Retinal pigment epithelial cell (primary cell): ENCODE measurements around the gene MBD5.

Experiments
- DNase-seq: peaks from one replicate; pipeline ENCODE4 v3.0.0-alpha.2; 2010; ENCODE audit warnings: low read depth
- H3K4me3 ChIP-seq: 2 replicates; pipeline ENCODE4 v1.5.1; 2011; ENCODE audit warnings: mild to moderate bottlenecking, low read length, control low read depth, moderate library complexity
- CTCF ChIP-seq: conservative IDR thresholded peaks from 2 replicates; pipeline ENCODE4 v1.5.1; 2011; ENCODE audit warnings: low read depth, low read length, control low read depth, inconsistent platforms

The MBD5 gene

GRCh38 chr2:148044322-148044721 lies 23.4 kb downstream of the MBD5 start:
- TF ChIP-seq CTCF: no peak
- H3K4me3 ChIP-seq: no peak overlapping the region
- no peak for DNase-seq

GRCh38 chr2:148046802-148047201 lies 25.9 kb downstream of the MBD5 start:
- DNase-seq: no peak
- no peak for TF ChIP-seq CTCF
- H3K4me3 ChIP-seq: no peak overlapping the region

GRCh38 chr2:148048475-148049221 lies 27.8 kb downstream of the MBD5 start:
- H3K4me3 ChIP-seq: no peak overlapping the region
- TF ChIP-seq CTCF: no peak
- no peak for DNase-seq

- no peak for TF ChIP-seq CTCF
- H3K4me3 ChIP-seq: no peak overlapping the region
- no peak for DNase-seq
Observed at GRCh38 chr2:148049284-148049683, 28.4 kb downstream of the MBD5 start.

- TF ChIP-seq CTCF: no peak
- H3K4me3 ChIP-seq: no peak overlapping the region
- DNase-seq: no peak
Observed at GRCh38 chr2:148052687-148053086, 31.8 kb downstream of the MBD5 start.

- TF ChIP-seq CTCF: no peak
- no peak overlapping the region for H3K4me3 ChIP-seq
- DNase-seq: no peak
Observed at GRCh38 chr2:148058641-148059040, 37.8 kb downstream of the MBD5 start.

- no peak overlapping the region for H3K4me3 ChIP-seq
- TF ChIP-seq CTCF: no peak
- DNase-seq: no peak
Observed at GRCh38 chr2:148063633-148064032, 42.7 kb downstream of the MBD5 start.
